Activated CD8-positive, alpha-beta memory T cell treated with anti-CD3 and anti-CD28 coated beads, Interleukin-2, amount 50 U/mL, for 4 hours (primary cell): ENCODE data around the gene LMNTD2.

ENCODE experiments used
- DNase-seq: peaks from one replicate; pipeline ENCODE4 v3.0.0-alpha.2; 2020

The LMNTD2 gene

GRCh38 chr11:567629-568292 lies 7.2 kb upstream of the LMNTD2 start:
- peak; percentile 20 for DNase-seq

DNA sequence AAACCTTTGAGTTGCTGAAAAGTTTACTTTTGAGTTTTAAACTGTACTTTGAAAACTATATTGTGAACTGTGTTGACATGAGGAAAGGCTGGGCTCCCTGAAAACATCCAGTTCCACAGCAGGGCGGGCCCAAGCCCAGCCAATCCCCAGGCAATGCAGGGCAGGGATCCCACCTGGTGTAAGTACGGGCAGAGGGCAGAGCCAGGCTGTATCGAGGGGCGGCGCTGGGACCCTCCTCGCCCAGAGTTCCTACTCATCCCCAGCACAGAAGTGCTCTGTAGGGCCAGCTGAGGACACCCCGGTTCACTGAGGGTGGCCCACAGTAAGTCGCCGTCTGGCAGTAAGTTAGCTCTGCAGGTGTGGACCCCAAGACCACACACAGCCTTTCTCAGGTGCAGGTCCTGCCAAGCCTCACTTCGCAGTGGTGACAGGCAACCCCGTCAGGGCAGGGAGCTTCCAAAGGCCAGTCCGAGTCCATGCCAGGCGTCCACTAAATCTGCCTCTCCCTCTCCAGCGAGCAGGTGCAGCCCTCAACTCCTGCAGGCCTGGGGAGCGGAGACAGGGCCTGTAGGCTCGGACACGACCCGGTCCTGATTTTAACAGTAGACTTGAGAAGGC lies 6.6 kb upstream of the LMNTD2 start:
- no peak for DNase-seq

GRCh38 chr11:565921-566509 lies 5.5 kb upstream of the LMNTD2 start:
- DNase-seq, result no peak

- DNase-seq, result no peak
Observed at GRCh38 chr11:563812-564578, 3.5 kb upstream of the LMNTD2 start.

DNA sequence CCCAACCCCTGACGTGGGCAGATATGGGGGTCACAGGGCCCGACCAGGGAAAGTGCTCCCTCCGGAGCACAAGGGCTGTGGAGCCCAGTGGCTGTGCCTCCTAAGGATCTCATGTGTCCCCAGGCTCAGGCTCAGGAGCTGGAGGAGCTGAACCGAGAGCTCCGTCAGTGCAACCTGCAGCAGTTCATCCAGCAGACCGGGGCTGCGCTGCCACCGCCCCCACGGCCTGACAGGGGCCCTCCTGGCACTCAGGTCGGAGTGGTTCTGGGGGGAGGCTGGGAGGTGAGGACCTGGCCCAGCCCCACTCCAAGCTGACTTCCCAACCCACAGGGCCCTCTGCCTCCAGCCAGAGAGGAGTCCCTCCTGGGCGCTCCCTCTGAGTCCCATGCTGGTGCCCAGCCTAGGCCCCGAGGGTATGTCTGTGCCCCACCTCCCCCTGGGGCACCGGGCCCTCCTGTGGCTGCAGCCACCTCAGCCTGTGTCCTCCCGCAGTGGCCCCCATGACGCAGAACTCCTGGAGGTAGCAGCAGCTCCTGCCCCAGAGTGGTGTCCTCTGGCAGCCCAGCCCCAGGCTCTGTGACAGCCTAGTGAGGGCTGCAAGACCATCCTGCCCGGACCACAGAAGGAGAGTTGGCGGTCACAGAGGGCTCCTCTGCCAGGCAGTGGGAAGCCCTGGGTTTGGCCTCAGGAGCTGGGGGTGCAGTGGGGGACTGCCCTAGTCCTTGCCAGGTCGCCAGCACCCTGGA lies 2.7 kb upstream of the LMNTD2 start:
- DNase-seq, result no peak

DNA sequence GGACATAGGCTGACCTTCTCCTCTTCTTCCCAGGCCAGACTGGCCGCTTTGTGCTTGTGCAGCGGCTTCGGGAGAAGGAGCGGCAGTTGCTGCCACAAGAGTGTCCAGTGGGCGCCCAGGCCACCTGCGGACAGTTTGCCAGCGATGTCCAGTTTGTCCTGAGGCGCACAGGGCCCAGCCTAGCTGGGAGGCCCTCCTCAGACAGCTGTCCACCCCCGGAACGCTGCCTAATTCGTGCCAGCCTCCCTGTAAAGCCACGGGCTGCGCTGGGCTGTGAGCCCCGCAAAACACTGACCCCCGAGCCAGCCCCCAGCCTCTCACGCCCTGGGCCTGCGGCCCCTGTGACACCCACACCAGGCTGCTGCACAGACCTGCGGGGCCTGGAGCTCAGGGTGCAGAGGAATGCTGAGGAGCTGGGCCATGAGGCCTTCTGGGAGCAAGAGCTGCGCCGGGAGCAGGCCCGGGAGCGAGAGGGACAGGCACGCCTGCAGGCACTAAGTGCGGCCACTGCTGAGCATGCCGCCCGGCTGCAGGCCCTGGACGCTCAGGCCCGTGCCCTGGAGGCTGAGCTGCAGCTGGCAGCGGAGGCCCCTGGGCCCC lies 1.6 kb upstream of the LMNTD2 start:
- no peak for DNase-seq

DNA sequence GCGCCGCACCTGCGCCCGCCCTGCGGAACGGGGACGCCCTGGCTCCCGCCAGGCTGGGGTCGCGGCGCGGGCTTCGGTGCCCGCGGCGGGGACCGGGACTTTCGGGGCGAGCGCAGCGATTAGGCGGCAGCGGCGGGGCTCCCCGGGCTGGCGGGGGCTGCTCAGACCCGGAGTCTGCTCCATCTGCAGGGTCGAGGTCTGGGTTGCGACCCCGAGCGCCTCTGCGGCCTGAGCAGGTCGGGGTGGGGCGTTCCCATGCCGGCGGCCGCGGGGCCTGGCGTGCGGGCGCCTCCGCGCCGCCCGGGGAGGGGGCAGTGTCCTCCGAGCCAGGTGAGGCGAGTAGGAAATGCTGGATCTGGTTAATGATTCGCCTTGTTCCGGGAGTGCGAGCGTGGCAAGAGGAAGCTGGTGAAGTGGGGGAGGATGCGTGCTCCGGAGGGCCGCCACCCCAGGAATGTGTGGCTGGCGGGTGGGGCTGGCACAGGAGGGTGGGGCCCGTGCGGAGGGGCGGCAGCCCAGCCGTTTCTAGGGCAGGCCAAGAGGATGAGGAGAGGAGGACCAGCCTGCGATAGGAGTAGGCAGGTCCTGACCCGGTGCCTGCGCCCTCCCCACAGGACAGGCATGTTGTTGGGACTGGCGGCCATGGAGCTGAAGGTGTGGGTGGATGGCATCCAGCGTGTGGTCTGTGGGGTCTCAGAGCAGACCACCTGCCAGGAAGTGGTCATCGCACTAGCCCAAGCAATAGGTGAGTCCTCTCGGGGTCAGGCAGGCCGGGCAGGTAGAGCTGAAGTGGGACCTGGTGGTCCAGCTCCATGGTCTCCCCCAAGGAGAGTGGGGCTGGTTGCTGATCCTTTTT lies 838 bp upstream of the LMNTD2 start:
- no peak for DNase-seq

DNA sequence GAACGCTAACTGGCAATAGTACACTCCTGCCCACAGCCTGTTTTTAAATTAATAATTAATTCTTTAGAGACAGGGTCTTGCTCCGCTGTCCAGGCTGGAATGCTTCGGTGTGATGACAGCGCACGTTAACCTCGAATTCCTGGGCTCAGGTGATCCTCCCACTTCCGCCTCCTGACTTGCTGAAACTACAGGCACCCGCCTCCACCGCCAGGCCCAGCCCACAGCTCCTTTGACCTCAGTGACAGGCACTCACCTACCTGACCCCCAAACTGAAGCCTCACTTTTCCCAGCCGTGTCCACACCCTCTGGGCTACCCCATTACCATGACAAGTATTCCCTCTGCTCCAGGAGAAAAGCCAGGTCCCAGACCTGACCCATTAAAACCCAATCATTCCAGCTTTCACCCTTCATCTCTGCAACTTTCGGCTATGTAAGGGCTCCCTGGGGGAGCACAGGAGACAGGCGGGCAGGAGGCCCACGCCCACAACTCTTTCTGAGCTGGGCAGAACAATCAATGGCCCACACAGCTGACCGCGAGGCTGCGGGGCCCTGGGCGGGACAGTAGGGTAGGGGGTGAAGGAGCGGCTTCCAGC lies 730 bp downstream of the LMNTD2 start:
- no peak for DNase-seq

- DNase-seq, result no peak
Observed at GRCh38 chr11:559020-559620, 1.4 kb downstream of the LMNTD2 start.

GRCh38 chr11:558503-558902 lies 2.0 kb downstream of the LMNTD2 start:
- no peak for DNase-seq

- no peak for DNase-seq
Observed at GRCh38 chr11:557328-558132, 3.0 kb downstream of the LMNTD2 start.

DNA sequence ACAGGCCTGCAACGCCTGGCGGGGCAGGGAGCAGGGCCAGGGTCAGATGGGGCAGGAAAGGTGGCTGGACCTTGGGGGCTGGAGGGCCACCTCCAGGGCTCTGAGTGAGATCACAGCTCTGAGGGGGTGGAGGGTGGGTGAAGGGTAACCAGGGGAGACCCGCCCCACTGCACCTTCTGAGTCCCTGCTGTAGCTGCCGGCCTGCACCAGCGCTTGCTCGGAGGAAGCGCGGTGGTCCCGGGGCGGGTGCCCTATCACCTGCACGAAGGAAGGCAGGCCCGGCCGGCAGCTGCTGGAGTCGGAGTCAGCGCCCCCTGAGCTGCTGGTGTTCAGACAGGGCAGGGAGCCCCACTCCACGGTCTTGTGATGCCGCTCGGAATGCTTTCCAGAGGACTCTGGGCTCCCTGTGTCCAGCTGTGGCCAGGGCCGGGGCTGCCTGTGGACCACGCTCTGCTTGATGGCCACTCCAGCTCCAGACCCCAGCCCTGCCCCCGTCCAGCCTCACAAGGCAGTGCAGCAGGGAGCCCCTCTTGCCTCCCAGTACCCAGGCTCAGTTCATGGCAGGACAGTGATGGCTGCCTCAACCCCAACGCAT lies 3.8 kb downstream of the LMNTD2 start:
- no peak for DNase-seq

DNA sequence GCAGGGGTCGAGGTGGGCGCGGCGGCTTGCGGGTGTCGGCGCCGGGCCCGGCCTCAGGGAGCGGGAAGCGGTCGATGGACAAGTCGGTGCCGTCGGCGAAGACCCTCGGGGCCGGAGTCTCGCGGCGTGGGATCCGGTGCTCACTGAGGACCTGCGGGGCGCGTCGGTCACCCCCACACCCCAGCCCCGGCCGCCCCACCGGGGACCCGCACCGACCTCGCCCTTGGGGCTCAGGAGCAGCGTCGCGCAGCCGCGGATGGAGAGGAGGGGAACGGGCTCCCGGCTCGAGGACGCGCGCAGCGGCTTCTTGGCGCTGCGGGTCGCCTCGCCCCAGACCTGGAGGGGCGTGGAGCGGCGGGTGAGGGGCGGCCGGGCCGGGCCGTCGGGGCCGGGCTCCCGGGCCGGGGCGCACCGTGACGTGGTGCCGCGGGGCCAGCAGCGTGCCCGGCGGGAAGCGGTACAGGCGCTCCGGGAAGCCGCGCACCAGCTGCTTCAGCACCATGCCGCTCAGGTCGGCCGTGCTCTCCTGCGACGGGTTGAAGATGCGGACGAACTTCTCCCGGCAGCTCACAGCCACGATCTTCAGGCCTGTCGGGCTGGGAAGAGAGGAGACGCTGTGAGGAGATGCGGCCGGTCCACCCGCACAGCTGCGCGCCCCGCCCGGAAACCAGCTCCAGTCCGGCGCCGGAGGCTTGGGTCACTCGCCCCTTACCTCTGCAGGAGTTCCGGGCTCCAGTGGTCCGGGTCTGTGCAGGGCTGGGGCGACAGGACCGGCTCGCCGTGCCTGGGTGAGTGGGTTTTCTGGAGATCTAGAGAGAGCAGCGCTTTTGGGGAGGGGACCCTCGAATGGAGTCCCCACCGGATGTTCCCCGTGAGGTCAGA lies 4.5 kb downstream of the LMNTD2 start:
- no peak for DNase-seq

GRCh38 chr11:555227-555779 lies 5.2 kb downstream of the LMNTD2 start:
- DNase-seq, result no peak

DNA sequence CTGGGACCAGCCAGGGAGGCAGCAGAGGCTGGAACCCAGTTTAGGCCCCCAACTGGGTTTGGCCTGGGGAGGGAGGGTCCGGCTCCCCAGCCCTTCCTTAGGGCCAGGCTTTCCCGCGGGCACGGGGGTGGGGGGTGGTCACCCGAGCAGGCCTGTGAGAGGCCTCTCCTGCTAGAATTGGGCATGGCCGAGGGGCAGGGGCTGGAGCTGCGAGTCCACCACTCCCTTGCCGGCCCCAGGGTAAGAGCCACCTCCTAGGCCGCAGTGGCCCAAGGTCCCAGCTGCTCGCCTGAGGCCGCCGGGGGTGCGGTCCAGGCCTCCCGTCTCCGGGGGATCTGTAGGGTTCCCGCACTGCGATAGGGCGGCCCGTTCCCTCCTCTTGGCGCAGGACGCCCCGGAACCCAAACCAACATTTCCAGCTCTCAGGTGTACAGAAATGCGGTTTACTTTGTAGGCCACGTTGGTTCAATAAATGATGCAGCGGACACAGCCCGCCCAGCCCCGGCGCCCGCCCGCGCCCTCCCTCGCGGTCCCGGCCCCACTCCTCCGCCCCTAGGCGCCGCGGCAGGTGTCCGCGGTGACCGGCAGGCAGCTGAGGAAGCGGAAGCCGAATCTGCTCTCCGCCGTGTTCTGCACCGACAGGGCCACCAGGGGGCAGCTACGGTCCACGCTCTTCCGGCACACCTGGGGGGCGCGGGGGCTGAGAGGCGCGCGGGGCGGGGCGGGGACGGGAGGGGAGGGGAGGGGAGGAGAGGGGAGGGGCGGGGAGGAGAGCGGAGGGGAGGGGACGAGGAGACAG lies 5.9 kb downstream of the LMNTD2 start:
- peak; percentile 80 for DNase-seq

DNA sequence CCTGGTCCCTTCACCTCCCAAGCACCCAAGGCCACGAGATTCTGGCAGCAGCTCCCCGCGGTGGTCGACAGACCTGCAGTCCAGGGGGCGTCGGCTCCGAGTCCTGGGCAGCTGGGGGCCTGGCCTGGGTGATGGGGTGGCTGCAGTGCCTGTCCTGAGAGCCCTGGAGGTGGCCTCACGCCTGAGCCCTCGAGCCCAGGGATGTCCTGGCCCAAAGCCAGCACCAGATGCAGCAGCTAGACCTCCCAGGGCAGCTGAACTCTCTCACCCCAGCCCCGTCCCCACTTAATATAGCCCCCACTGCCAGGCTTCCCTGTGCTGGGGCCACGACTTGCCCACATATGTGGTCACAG lies 6.6 kb downstream of the LMNTD2 start:
- DNase-seq, result no peak
